Measurements from ENCODE around the gene LRP1B.

GRCh38 chr2:140718999-140719398, 1411.8 kb downstream of the LRP1B start:
- TF ChIP-seq TAF1 (IDR thresholded peaks at IDR 0.05; ENCODE audit: low read depth, low read length) (no peak), KDM5A (IDR thresholded peaks at IDR 0.05; ENCODE audit: low read length) (no peak), CTCF (IDR thresholded peaks at IDR 0.05; ENCODE audit: control extremely low read depth in 1 of 3, insufficient read depth in 1 of 3, low read depth in 1 of 3, low read length in 3 of 3) (no peak), CHD2 (IDR thresholded peaks at IDR 0.05; ENCODE audit: low read length) (no peak), CBX8 (IDR thresholded peaks at IDR 0.05; ENCODE audit: borderline replicate concordance, low read depth, low read length) (no peak), HDAC2 (IDR thresholded peaks at IDR 0.05; ENCODE audit: borderline replicate concordance in 1 of 2, low read depth in 2 of 2, low read length in 2 of 2) (no peak)

Measured in H1 (cell line).